SU-DHL-6 (cell line): Measurements from ENCODE around the gene KDSR.
"Not testable (repeated sequence)": the region's sequence is repeated elsewhere in the genome, so short reads cannot be mapped to it uniquely, and the experiment has no call there.

Experiments
- H2AFZ ChIP-seq: fragments of 200-600 bp; sonication (generic); 2 replicates; pipeline ENCODE4 v1.6.1; 2014; ENCODE audit warnings: low read depth, mild to moderate bottlenecking, moderate library complexity, mixed read lengths, antibody characterized with exemption, low read length; ENCODE audit not compliant: severe bottlenecking
- H3F3A ChIP-seq: fragments of 200-600 bp; shearing (Covaris generic); 2 replicates; pipeline ENCODE4 v1.6.0; 2016; ENCODE audit warnings: antibody characterized with exemption, mild to moderate bottlenecking; ENCODE audit not compliant: insufficient read depth
- H3K27ac ChIP-seq: fragments of 200-600 bp; sonication (generic); 2 replicates; pipeline ENCODE4 v1.5.1; 2016; ENCODE audit warnings: low read depth, mild to moderate bottlenecking, low read length, moderate library complexity, mixed read lengths
- H3K27me3 ChIP-seq: fragments of 200-600 bp; sonication (generic), shearing (Covaris generic); 2 replicates; pipeline ENCODE4 v1.6.0; 2014; ENCODE audit warnings: mild to moderate bottlenecking, low read length
- H3K36me3 ChIP-seq: fragments of 200-600 bp; sonication (generic); 2 replicates; pipeline ENCODE4 v1.6.1; 2014; ENCODE audit warnings: mild to moderate bottlenecking, low read length, mixed read lengths
- H3K4me2 ChIP-seq: fragments of 300-600, 200-600 bp; shearing (Covaris generic), sonication (generic); 2 replicates; pipeline ENCODE4 v1.6.0; 2014; ENCODE audit warnings: low read length, low read depth, mild to moderate bottlenecking; ENCODE audit not compliant: poor library complexity, severe bottlenecking
- H3K4me3 ChIP-seq: fragments of 200-600 bp; sonication (generic); 2 replicates; pipeline ENCODE4 v1.5.1; 2014; ENCODE audit warnings: antibody characterized with exemption, low read length, mild to moderate bottlenecking, mixed read lengths; ENCODE audit not compliant: insufficient read depth, poor library complexity, severe bottlenecking
- H3K79me2 ChIP-seq: fragments of 200-600 bp; sonication (generic); 2 replicates; pipeline ENCODE4 v1.6.1; 2014; ENCODE audit warnings: mild to moderate bottlenecking, low read length, moderate library complexity; ENCODE audit not compliant: insufficient read depth
- H3K9ac ChIP-seq: fragments of 200-600 bp; sonication (generic); 2 replicates; pipeline ENCODE4 v1.7.0; 2014; ENCODE audit warnings: mild to moderate bottlenecking, low read length
- H3K9me2 ChIP-seq: fragments of 200-600 bp; sonication (generic); replicated peaks from 2 replicates; pipeline ENCODE4 v1.6.1; 2014; ENCODE audit warnings: low read length; ENCODE audit not compliant: insufficient read depth
- H3K9me3 ChIP-seq: fragments of 200-600 bp; sonication (generic); 2 replicates; pipeline ENCODE4 v1.6.1; 2014; ENCODE audit warnings: low read length, mixed read lengths; ENCODE audit not compliant: insufficient read depth
- H4K20me1 ChIP-seq: fragments of 200-600 bp; sonication (generic); 2 replicates; pipeline ENCODE4 v1.6.1; 2014; ENCODE audit warnings: low read depth, mild to moderate bottlenecking, antibody characterized with exemption, low read length, moderate library complexity, mixed read lengths
- EZH2phosphoT487 ChIP-seq: fragments of 200-600 bp; sonication (generic), shearing (Covaris generic); conservative IDR thresholded peaks from 2 replicates; pipeline ENCODE4 v1.6.1; 2018; ENCODE audit warnings: mild to moderate bottlenecking, antibody characterized with exemption, low read length, moderate library complexity, mixed read lengths
- TF ChIP-seq, protein P1 (sequence below): fragments of 200-600 bp; sonication (generic); IDR thresholded peaks from one replicate; pipeline ENCODE4 v1.5.1; 2017; ENCODE audit warnings: antibody characterized with exemption, mild to moderate bottlenecking, low read length, moderate library complexity; ENCODE audit not compliant: insufficient read depth, poor library complexity, severe bottlenecking

KDSR gene

DNA sequence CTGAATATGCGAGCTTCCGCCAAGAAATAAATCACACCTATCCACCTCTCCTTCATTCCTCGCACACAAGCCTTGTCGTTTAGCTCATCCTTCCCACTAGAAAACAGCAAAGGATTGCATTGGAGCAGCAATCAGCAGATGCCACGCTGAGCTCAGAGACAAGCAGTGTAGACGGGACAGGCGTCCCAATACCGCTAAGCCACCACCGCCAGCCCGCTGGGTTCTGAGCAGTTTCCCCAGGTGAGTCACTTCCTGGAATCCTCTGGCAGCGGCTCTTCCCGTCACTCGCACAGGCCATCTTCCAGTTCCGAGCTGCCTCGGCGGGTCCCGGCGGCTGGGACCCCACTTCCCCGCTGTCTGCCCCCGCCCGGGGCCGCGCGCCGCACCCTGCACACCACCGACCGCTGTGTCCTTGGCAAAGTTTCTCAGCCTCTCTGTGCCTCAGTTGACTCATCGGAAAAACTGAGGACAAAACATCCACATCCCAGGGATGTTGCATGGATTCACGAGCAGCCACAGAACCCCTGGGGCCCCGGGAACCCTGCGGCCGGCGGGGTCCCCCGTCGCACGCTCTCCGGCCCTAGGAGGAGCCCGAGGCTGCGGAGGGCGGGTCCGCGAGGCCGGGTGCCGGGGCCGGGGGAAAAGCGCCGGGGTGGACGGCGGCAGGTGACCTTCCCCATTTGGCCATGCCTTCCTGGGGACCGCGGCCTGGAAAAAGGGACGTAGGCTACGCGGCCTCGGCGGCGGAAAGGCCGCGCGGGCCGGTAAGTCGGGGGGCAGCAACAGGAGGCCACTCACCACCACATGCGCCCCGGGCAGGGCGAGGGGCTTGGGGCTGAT, 573 bp downstream of the KDSR start:
- Histone ChIP-seq H3F3A (no peaks in the 10 kb centered on the region), H3K27me3 (no peaks in the 10 kb centered on the region), H2AFZ (peak overlapping the region; percentile 91), H3K79me2 (no peaks in the 10 kb centered on the region), H3K9me3 (no peaks in the 10 kb centered on the region), H4K20me1 (no peaks in the 10 kb centered on the region), H3K27ac (no peak overlapping the region), H3K9ac (peak overlapping the region; percentile 79), H3K36me3 (no peaks in the 10 kb centered on the region), H3K4me3 (peak overlapping the region; percentile 75), H3K4me2 (peak overlapping the region; percentile 88), H3K9me2 (no peaks in the 10 kb centered on the region)
- TF ChIP-seq, protein P1, sequence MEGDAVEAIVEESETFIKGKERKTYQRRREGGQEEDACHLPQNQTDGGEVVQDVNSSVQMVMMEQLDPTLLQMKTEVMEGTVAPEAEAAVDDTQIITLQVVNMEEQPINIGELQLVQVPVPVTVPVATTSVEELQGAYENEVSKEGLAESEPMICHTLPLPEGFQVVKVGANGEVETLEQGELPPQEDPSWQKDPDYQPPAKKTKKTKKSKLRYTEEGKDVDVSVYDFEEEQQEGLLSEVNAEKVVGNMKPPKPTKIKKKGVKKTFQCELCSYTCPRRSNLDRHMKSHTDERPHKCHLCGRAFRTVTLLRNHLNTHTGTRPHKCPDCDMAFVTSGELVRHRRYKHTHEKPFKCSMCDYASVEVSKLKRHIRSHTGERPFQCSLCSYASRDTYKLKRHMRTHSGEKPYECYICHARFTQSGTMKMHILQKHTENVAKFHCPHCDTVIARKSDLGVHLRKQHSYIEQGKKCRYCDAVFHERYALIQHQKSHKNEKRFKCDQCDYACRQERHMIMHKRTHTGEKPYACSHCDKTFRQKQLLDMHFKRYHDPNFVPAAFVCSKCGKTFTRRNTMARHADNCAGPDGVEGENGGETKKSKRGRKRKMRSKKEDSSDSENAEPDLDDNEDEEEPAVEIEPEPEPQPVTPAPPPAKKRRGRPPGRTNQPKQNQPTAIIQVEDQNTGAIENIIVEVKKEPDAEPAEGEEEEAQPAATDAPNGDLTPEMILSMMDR, result no peak
- TF ChIP-seq EZH2phosphoT487, result no peak

DNA sequence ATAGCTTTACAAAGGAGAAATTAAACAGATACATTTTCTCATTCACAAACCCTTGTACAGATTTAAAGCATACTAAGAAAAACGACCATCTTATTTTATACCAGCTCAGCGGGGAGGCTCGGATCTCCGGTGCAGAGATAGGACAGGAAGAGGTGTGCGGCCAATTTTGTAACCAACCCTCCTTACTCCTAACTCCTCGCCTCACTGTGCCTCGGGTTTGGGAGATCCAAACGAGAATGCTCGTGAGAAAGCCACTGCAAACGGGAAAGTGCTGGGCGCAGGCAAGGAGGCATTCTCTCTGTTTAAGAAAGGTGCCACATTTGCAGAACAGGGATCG, 1.2 kb downstream of the KDSR start:
- Histone ChIP-seq H3K9me2 (no peaks in the 10 kb centered on the region), H3K27me3 (no peaks in the 10 kb centered on the region), H3F3A (no peaks in the 10 kb centered on the region), H3K36me3 (no peaks in the 10 kb centered on the region), H3K79me2 (no peaks in the 10 kb centered on the region), H3K4me2 (peak overlapping the region; percentile 88), H3K9ac (peak overlapping the region; percentile 79), H4K20me1 (no peaks in the 10 kb centered on the region), H3K4me3 (peak overlapping the region; percentile 75), H3K27ac (no peak overlapping the region), H2AFZ (peak overlapping the region; percentile 91), H3K9me3 (no peaks in the 10 kb centered on the region)
- TF ChIP-seq, protein P1, result no peak
- TF ChIP-seq EZH2phosphoT487, result no peak

DNA sequence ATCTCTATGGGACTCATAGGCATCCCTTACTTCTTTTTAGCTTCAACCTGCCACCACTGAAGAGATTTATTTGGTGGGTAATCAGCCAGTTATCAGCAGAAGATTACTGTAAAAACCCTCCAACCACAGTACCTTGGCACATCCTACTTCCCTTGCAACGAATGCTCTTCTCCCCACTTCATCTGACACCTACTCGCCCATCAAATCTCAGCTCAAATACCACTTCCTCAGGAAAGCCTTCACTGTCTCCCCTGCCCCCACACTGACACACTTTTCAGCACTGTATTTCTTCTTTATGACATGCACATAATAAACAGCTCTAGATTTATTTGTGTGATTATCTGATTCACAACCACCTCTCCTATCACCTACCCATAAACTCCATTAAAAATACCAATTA, 3.1 kb downstream of the KDSR start:
- Histone ChIP-seq H3K36me3 (peaks cover 3% of the 10 kb centered on the region; the same call in 1 of the 2 replicates), H3K79me2 (no peaks in the 10 kb centered on the region), H3F3A (no peaks in the 10 kb centered on the region), H3K27ac (no peak overlapping the region), H3K4me3 (no peak overlapping the region), H3K4me2 (no peak overlapping the region), H3K9ac (no peak overlapping the region), H2AFZ (no peak overlapping the region), H3K9me3 (no peaks in the 10 kb centered on the region), H3K27me3 (no peaks in the 10 kb centered on the region), H4K20me1 (no peaks in the 10 kb centered on the region), H3K9me2 (no peaks in the 10 kb centered on the region)
- TF ChIP-seq EZH2phosphoT487, result no peak
- TF ChIP-seq, protein P1, result no peak

DNA sequence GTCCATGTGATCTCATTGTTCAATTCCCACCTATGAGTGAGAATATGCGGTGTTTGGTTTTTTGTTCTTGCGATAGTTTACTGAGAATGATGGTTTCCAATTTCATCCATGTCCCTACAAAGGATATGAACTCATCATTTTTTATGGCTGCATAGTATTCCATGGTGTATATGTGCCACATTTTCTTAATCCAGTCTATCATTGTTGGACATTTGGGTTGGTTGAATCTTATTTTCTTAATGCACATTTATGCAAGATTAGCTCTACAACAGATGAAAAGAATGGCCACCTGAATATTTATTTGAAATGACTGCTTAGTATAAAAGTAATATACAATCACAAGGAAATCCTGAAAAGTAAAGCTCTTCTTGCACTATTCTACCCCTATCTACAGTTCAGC, 3.6 kb downstream of the KDSR start:
- H3K4me2 ChIP-seq, H3K4me3 ChIP-seq, H2AFZ ChIP-seq, H3K9ac ChIP-seq, H3K27ac ChIP-seq, H3F3A ChIP-seq, H3K9me3 ChIP-seq, H3K36me3 ChIP-seq, H3K27me3 ChIP-seq, H4K20me1 ChIP-seq, H3K79me2 ChIP-seq, H3K9me2 ChIP-seq: not testable (repeated sequence)
